GM23248 (cell line): Measurements from ENCODE around the gene BYSL. TPM values are rescaled to one million over a fixed set of nuclear protein-coding genes. Genes with fewer than 3 reads are reported as not detected.

Source experiments
- DNase-seq: peaks from one replicate; pipeline ENCODE4 v3.0.0-alpha.2; 2015
- H2AFZ ChIP-seq: fragments of 200-600 bp; sonication (generic); 2 replicates; pipeline ENCODE4 v1.6.1; 2016; ENCODE audit warnings: antibody characterized with exemption
- H3F3A ChIP-seq: fragments of 200-600 bp; sonication (generic); 2 replicates; pipeline ENCODE4 v1.6.1; 2016; ENCODE audit warnings: mild to moderate bottlenecking, antibody characterized with exemption, mixed run types; ENCODE audit not compliant: insufficient read depth
- H3K27ac ChIP-seq: fragments of 200-600 bp; sonication (generic); 2 replicates; pipeline ENCODE4 v1.5.1; 2016; ENCODE audit warnings: mild to moderate bottlenecking
- H3K27me3 ChIP-seq: fragments of 200-600 bp; sonication (generic); replicated peaks from 2 replicates; pipeline ENCODE4 v1.6.1; 2016; ENCODE audit warnings: mild to moderate bottlenecking; ENCODE audit not compliant: insufficient read depth
- H3K36me3 ChIP-seq: fragments of 200-600 bp; sonication (generic); 2 replicates; pipeline ENCODE4 v1.6.1; 2016; ENCODE audit warnings: low read depth, mild to moderate bottlenecking
- H3K4me1 ChIP-seq: fragments of 200-600 bp; sonication (generic); 2 replicates; pipeline ENCODE4 v1.6.1; 2016; ENCODE audit warnings: mild to moderate bottlenecking; ENCODE audit not compliant: insufficient read depth
- H3K4me2 ChIP-seq: fragments of 200-600 bp; sonication (generic); one replicate; pipeline ENCODE4 v1.6.1; 2016; ENCODE audit warnings: mild to moderate bottlenecking; ENCODE audit not compliant: unreplicated experiment
- H3K4me3 ChIP-seq: fragments of 200-600 bp; sonication (generic); 2 replicates; pipeline ENCODE4 v1.5.1; 2016; ENCODE audit warnings: mild to moderate bottlenecking
- H3K79me2 ChIP-seq: fragments of 200-600 bp; sonication (generic); 2 replicates; pipeline ENCODE4 v1.6.1; 2016; ENCODE audit warnings: mild to moderate bottlenecking; ENCODE audit not compliant: insufficient read depth
- H3K9ac ChIP-seq: fragments of 200-600 bp; sonication (generic); 2 replicates; pipeline ENCODE4 v1.6.1; 2016; ENCODE audit warnings: mild to moderate bottlenecking
- H3K9me2 ChIP-seq: fragments of 200-600 bp; sonication (generic); 2 replicates; pipeline ENCODE4 v1.6.1; 2016; ENCODE audit warnings: mixed run types, mild to moderate bottlenecking, moderate library complexity; ENCODE audit not compliant: insufficient read depth
- H3K9me3 ChIP-seq: fragments of 200-600 bp; sonication (generic); one replicate; pipeline ENCODE4 v1.6.1; 2017; ENCODE audit warnings: low read depth
- H4K20me1 ChIP-seq: fragments of 200-600 bp; sonication (generic); 2 replicates; pipeline ENCODE4 v1.6.0; 2016; ENCODE audit not compliant: insufficient read depth
- EZH2 ChIP-seq: fragments of 200-600 bp; sonication (generic); IDR thresholded peaks from 2 replicates; pipeline ENCODE4 v1.6.1; 2018; ENCODE audit warnings: antibody characterized with exemption, mild to moderate bottlenecking; ENCODE audit not compliant: insufficient read depth, poor library complexity, severe bottlenecking
- EZH2phosphoT487 ChIP-seq: fragments of 200-600 bp; sonication (generic); IDR thresholded peaks from 2 replicates; pipeline ENCODE4 v1.6.1; 2018; ENCODE audit warnings: antibody characterized with exemption, moderate library complexity, mild to moderate bottlenecking, low read depth; ENCODE audit not compliant: insufficient read depth
- WGBS, 2 experiments: methylation state at CpG; one replicate each; pipeline ENCODE4 v1.1.6; 2015 to 2017; ENCODE audit warnings: low lambda C conversion rate in 2 of 2, low coverage in 1 of 2; ENCODE audit errors: missing lambda C conversion rate in 2 of 2; 5-methylcytosine and 5-hydroxymethylcytosine counted together
- in situ Hi-C: fragments of 300-500 bp; cut with MboI; formaldehyde crosslinking; loops from 2 replicates; pipeline ENCODE4 v1.15.0; 2020
- polyA plus RNA-seq: library from polyadenylated mRNA; unstranded; fragments of >200 nt; fragmentation: Nextera tagmentation; extraction: Ambion mirVana; gene quantifications from 2 replicates; pipeline ENCODE4 v1.2.1, GENCODE V29; 2016
- total RNA-seq: library from RNA; depleted of rRNA; stranded (reverse); fragments of >200 nt; shearing (Covaris generic); gene quantifications from 2 replicates; pipeline ENCODE4 v1.2.3, GENCODE V29; 2014

BYSL gene
- total and polyA plus RNA-seq, 2 experiments from 2014 or later: 11.0 to 28.0 TPM

GRCh38 chr6:41970436-41970846, 49.1 kb downstream of the BYSL start:
- H3K4me3 ChIP-seq: no peak overlapping the region
- H3K27me3 ChIP-seq: no peaks in the 10 kb centered on the region
- no peak for TF ChIP-seq EZH2
- TF ChIP-seq EZH2phosphoT487: no peak
- in situ Hi-C loops: no loop called here
- no peaks in the 10 kb centered on the region for H3K9me3 ChIP-seq
- H3F3A ChIP-seq: peaks cover 21% of the 10 kb centered on the region
- no peaks in the 10 kb centered on the region for H3K36me3 ChIP-seq
- peak; percentile 91 for DNase-seq
- no peaks in the 10 kb centered on the region for H4K20me1 ChIP-seq
- H3K27ac ChIP-seq: peak overlapping the region; percentile 73
- H3K4me1 ChIP-seq: peaks cover 29% of the 10 kb centered on the region
- peak overlapping the region; percentile 53 for H3K4me2 ChIP-seq
- H3K9ac ChIP-seq: peak overlapping the region; percentile 26; the same call in 1 of the 2 replicates
- peak overlapping the region; percentile 71 for H2AFZ ChIP-seq
- no peaks in the 10 kb centered on the region for H3K9me2 ChIP-seq
- WGBS, 2 experiments: 8 to 11% methylated on average over 4 of the region's 4 CpGs
- no peaks in the 10 kb centered on the region for H3K79me2 ChIP-seq

- TF ChIP-seq EZH2phosphoT487: no peak
- no peak for TF ChIP-seq EZH2
- no peaks in the 10 kb centered on the region for H3K9me3 ChIP-seq
- no peak overlapping the region for H2AFZ ChIP-seq
- H3K79me2 ChIP-seq: no peaks in the 10 kb centered on the region
- no peaks in the 10 kb centered on the region for H3K36me3 ChIP-seq
- no peak overlapping the region for H3K9ac ChIP-seq
- no peaks in the 10 kb centered on the region for H4K20me1 ChIP-seq
- H3K27me3 ChIP-seq: no peaks in the 10 kb centered on the region
- 25 to 36% methylated on average over 2 of the region's 2 CpGs for WGBS, 2 experiments
- in situ Hi-C loops: no loop called here
- peaks cover 24% of the 10 kb centered on the region for H3K4me1 ChIP-seq
- no peak overlapping the region for H3K27ac ChIP-seq
- H3K9me2 ChIP-seq: no peaks in the 10 kb centered on the region
- peaks cover 11% of the 10 kb centered on the region for H3F3A ChIP-seq
- no peak overlapping the region for H3K4me2 ChIP-seq
- H3K4me3 ChIP-seq: no peak overlapping the region
- no peak for DNase-seq
These were observed 51.5 kb downstream of the BYSL start for GRCh38 chr6:41972826-41973225.

- Histone ChIP-seq H3K27ac (no peak overlapping the region), H3K79me2 (no peaks in the 10 kb centered on the region), H3K9me3 (no peaks in the 10 kb centered on the region), H3K4me2 (no peak overlapping the region), H3K9me2 (no peaks in the 10 kb centered on the region), H3F3A (peaks cover 11% of the 10 kb centered on the region), H3K27me3 (no peaks in the 10 kb centered on the region), H4K20me1 (no peaks in the 10 kb centered on the region), H2AFZ (no peak overlapping the region), H3K4me3 (no peak overlapping the region), H3K9ac (no peak overlapping the region), H3K4me1 (peaks cover 19% of the 10 kb centered on the region), H3K36me3 (no peaks in the 10 kb centered on the region)
- TF ChIP-seq EZH2: no peak
- no peak for TF ChIP-seq EZH2phosphoT487
- in situ Hi-C loops: no loop called here
- no peak for DNase-seq
- 82% methylated on average over 5 of the region's 5 CpGs for WGBS, 2 experiments
These were observed 53.1 kb downstream of the BYSL start for GRCh38 chr6:41974281-41974825.

GRCh38 chr6:41975276-41975675, 54.0 kb downstream of the BYSL start:
- H3K9ac ChIP-seq: no peak overlapping the region
- no peaks in the 10 kb centered on the region for H3K9me3 ChIP-seq
- H3F3A ChIP-seq: peaks cover 11% of the 10 kb centered on the region
- no peak for TF ChIP-seq EZH2
- no peak for TF ChIP-seq EZH2phosphoT487
- no peaks in the 10 kb centered on the region for H3K27me3 ChIP-seq
- peaks cover 19% of the 10 kb centered on the region for H3K4me1 ChIP-seq
- H3K4me2 ChIP-seq: no peak overlapping the region
- H4K20me1 ChIP-seq: no peaks in the 10 kb centered on the region
- H3K27ac ChIP-seq: no peak overlapping the region
- no peak for DNase-seq
- H2AFZ ChIP-seq: no peak overlapping the region
- no peaks in the 10 kb centered on the region for H3K36me3 ChIP-seq
- no peak overlapping the region for H3K4me3 ChIP-seq
- H3K79me2 ChIP-seq: no peaks in the 10 kb centered on the region
- WGBS, 2 experiments: 68 to 72% methylated on average over 4 of the region's 4 CpGs
- in situ Hi-C loops: no loop called here
- H3K9me2 ChIP-seq: no peaks in the 10 kb centered on the region
